Measurements from ENCODE around the gene TNIK.

DNA sequence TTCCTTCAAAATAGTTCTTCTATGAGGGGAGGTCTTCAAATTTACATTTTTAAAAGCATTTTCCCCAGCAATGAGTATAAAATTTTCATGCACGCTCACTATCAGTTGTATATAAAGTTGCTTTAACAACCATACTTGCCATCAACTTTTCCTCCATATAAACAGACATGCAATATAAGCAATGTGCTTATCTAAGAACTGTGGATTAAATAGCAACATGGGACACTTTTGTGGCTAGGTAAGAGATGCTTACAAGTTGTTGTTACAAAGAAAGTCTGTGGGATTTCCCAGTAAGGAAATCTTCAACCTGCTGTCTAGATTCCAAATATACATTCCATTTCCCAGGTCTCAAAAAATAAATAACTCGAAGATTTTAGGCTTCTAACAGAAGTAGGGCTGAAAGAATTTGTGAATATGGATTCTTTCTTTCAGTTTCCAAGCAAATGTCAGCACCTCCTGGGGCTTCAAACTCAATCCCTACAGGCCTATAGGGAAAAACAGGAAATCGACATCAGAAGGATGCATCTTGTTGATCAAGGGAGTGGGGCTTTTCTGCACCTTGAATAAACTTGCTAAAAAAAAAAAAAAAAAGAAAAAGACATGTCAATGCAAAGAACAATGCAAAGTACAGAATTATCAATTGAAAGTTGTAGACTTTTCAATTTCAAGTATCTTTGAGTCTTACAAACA is 16.1 kb downstream of the TNIK start:
- no peak for TF ChIP-seq EZH2 (IDR thresholded peaks at IDR 0.05; ENCODE audit: borderline replicate concordance, low read length)
- TF ChIP-seq, protein P1, sequence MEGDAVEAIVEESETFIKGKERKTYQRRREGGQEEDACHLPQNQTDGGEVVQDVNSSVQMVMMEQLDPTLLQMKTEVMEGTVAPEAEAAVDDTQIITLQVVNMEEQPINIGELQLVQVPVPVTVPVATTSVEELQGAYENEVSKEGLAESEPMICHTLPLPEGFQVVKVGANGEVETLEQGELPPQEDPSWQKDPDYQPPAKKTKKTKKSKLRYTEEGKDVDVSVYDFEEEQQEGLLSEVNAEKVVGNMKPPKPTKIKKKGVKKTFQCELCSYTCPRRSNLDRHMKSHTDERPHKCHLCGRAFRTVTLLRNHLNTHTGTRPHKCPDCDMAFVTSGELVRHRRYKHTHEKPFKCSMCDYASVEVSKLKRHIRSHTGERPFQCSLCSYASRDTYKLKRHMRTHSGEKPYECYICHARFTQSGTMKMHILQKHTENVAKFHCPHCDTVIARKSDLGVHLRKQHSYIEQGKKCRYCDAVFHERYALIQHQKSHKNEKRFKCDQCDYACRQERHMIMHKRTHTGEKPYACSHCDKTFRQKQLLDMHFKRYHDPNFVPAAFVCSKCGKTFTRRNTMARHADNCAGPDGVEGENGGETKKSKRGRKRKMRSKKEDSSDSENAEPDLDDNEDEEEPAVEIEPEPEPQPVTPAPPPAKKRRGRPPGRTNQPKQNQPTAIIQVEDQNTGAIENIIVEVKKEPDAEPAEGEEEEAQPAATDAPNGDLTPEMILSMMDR (IDR thresholded peaks at IDR 0.05; ENCODE audit: low read length) = no peak

All from OCI-LY1 (cell line).